Astrocyte (in vitro differentiated cells and primary cell): ENCODE measurements around the gene NIF3L1.

Source experiments
- EZH2 ChIP-seq: IDR thresholded peaks from 2 replicates; pipeline ENCODE4 v1.6.1; 2012; ENCODE audit warnings: mild to moderate bottlenecking, low read length, inconsistent platforms; ENCODE audit not compliant: insufficient read depth
- TF ChIP-seq, protein P1 (sequence below): IDR thresholded peaks from 2 replicates; pipeline ENCODE4 v1.5.1; 2011; ENCODE audit warnings: low read depth, mild to moderate bottlenecking, inconsistent platforms, low read length, moderate library complexity; ENCODE audit not compliant: insufficient read depth

DNA sequence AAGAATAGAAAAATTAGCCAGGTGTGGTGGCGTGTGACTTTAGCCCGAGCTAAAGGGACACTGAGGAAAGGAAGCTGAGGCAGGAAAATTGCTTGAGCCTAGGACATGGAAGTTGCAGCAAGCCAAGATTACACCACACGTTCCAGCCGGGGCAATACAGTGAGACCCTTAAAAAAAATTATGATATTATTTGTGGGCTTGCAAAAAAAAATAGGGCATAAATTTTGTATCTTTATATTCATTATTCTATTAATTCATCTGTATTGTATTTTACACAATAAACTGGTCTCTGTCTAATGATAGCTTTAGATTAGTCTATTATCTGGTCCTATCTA is 56.2 kb downstream of the NIF3L1 start:
- TF ChIP-seq, protein P1, sequence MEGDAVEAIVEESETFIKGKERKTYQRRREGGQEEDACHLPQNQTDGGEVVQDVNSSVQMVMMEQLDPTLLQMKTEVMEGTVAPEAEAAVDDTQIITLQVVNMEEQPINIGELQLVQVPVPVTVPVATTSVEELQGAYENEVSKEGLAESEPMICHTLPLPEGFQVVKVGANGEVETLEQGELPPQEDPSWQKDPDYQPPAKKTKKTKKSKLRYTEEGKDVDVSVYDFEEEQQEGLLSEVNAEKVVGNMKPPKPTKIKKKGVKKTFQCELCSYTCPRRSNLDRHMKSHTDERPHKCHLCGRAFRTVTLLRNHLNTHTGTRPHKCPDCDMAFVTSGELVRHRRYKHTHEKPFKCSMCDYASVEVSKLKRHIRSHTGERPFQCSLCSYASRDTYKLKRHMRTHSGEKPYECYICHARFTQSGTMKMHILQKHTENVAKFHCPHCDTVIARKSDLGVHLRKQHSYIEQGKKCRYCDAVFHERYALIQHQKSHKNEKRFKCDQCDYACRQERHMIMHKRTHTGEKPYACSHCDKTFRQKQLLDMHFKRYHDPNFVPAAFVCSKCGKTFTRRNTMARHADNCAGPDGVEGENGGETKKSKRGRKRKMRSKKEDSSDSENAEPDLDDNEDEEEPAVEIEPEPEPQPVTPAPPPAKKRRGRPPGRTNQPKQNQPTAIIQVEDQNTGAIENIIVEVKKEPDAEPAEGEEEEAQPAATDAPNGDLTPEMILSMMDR = no peak
- TF ChIP-seq EZH2 = no peak
